ENCODE measurements around the gene INPP4B. TPM values are rescaled to one million over a fixed set of nuclear protein-coding genes. Genes with fewer than 3 reads are reported as not detected.

INPP4B gene
- total and polyA plus RNA-seq, 2 donors (not counting 1 experiment from before 2014, with no cell fraction given): 0.03 TPM; not detected in 1

DNA sequence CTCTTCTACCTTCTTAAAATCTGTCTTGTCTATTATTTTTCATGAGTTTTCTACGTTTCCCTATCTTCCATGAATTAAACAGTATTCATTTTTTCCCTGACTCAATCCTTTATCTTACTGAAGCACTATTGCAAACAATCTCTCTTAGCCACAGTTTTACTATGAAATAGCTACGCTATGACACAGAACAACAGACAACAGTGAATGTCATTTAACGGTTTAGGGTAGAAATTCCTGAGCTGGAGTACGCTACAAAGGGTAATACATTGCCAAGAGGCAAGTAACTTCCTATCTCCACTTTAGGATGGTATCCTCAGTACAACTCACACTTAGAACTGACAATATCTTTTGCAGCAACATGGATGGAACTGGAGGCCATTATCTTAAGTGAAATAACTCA, 552.6 kb downstream of the INPP4B start:
- Histone ChIP-seq H3K9me3 (ENCODE audit: control extremely low read depth in 1 of 3, control insufficient read depth in 2 of 3, insufficient read depth in 1 of 3, low read length in 2 of 3) (peaks cover 0 to 3% (median 0%) of the 10 kb centered on the region in 3 donors), H3K79me2 (ENCODE audit: control insufficient read depth, insufficient read depth, low read length) (no peaks in the 10 kb centered on the region), H3K36me3 (replicated peaks in 1 of 2; ENCODE audit: control extremely low read depth in 1 of 2, control insufficient read depth in 1 of 2, extremely low read depth in 1 of 2, insufficient read depth in 2 of 2, low read length in 1 of 2) (no peaks in the 10 kb centered on the region), H3K27ac (ENCODE audit: low read length in 2 of 2) (no peak overlapping the region), H3K4me3 (ENCODE audit: control extremely low read depth in 1 of 5, extremely low read depth in 1 of 5, insufficient read depth in 1 of 5, low read depth in 2 of 5, low read length in 4 of 5) (no peak overlapping the region), H3K27me3 (replicated peaks in 1 of 4; ENCODE audit: control extremely low read depth in 1 of 4, control insufficient read depth in 3 of 4, insufficient read depth in 4 of 4, low read length in 3 of 4) (no peaks in the 10 kb centered on the region), H3K9ac (ENCODE audit: low read length) (no peak overlapping the region), H4K20me1 (ENCODE audit: control insufficient read depth, insufficient read depth, low read length, poor library complexity, severe bottlenecking) (no peaks in the 10 kb centered on the region), H3K4me2 (replicated peaks; ENCODE audit: low read depth, low read length, poor library complexity, severe bottlenecking) (no peak overlapping the region), H2AFZ (ENCODE audit: insufficient read depth, low read depth, low read length, poor library complexity, severe bottlenecking) (no peak overlapping the region), H3K4me1 (ENCODE audit: control insufficient read depth in 2 of 2, insufficient read depth in 2 of 2, low read length in 2 of 2) (no peaks in the 10 kb centered on the region)
- no peak overlapping the region for H3K4me3 Mint-ChIP-seq
- WGBS (ENCODE audit: insufficient coverage): no CpG with 5 or more reads among the region's 4 CpGs
- DNase-seq (no peak), ATAC-seq (ENCODE audit: low read depth) (no peak)
- ChIA-PET CTCF (no interaction called here), POLR2A (no interaction called here)
- intact Hi-C loops (cut with micrococcal nuclease): no loop called here
- peaks cover 2% of the 10 kb centered on the region for H3K9me3 Mint-ChIP-seq (ENCODE audit: insufficient read depth)
- no peaks in the 10 kb centered on the region for H3K27me3 Mint-ChIP-seq
- no peak for TF ChIP-seq CTCF (IDR thresholded peaks at IDR 0.05)
- no peak for TF ChIP-seq EZH2 (IDR thresholded peaks at IDR 0.05; ENCODE audit: borderline replicate concordance, insufficient read depth, low read depth, low read length, poor library complexity, severe bottlenecking)
- H3K27ac Mint-ChIP-seq: no peak overlapping the region
- H3K4me1 Mint-ChIP-seq: no peaks in the 10 kb centered on the region

DNA sequence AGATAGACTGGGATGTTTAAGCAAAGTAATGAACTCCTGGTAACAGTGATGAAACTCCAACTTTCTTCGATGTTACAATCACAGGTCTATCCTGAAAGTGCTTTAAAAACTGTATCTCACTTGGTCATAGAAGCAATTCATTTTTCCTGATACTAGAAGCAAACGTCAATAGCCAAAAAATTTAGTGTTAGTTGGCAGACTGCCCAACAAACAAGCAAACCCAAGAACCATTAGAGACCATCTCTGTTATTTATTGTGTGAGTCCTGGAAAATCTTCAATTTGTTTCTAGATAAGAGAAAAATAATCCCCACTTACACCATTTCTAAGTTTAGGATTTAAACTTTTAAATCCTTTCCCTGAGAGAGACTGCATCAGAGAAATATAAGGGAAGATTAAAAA, 553.9 kb downstream of the INPP4B start:
- Histone ChIP-seq H3K27me3 (replicated peaks in 1 of 4; ENCODE audit: control extremely low read depth in 1 of 4, control insufficient read depth in 3 of 4, insufficient read depth in 4 of 4, low read length in 3 of 4) (no peaks in the 10 kb centered on the region), H3K36me3 (replicated peaks in 1 of 2; ENCODE audit: control extremely low read depth in 1 of 2, control insufficient read depth in 1 of 2, extremely low read depth in 1 of 2, insufficient read depth in 2 of 2, low read length in 1 of 2) (no peaks in the 10 kb centered on the region), H3K79me2 (ENCODE audit: control insufficient read depth, insufficient read depth, low read length) (no peaks in the 10 kb centered on the region), H3K4me2 (replicated peaks; ENCODE audit: low read depth, low read length, poor library complexity, severe bottlenecking) (no peak overlapping the region), H4K20me1 (ENCODE audit: control insufficient read depth, insufficient read depth, low read length, poor library complexity, severe bottlenecking) (no peaks in the 10 kb centered on the region), H3K27ac (ENCODE audit: low read length in 2 of 2) (no peak overlapping the region), H3K4me1 (ENCODE audit: control insufficient read depth in 2 of 2, insufficient read depth in 2 of 2, low read length in 2 of 2) (no peaks in the 10 kb centered on the region), H3K4me3 (ENCODE audit: control extremely low read depth in 1 of 5, extremely low read depth in 1 of 5, insufficient read depth in 1 of 5, low read depth in 2 of 5, low read length in 4 of 5) (no peak overlapping the region), H3K9ac (ENCODE audit: low read length) (no peak overlapping the region), H3K9me3 (ENCODE audit: control extremely low read depth in 1 of 3, control insufficient read depth in 2 of 3, insufficient read depth in 1 of 3, low read length in 2 of 3) (peaks cover 0 to 3% (median 0%) of the 10 kb centered on the region in 3 donors), H2AFZ (ENCODE audit: insufficient read depth, low read depth, low read length, poor library complexity, severe bottlenecking) (no peak overlapping the region)
- Mint-ChIP-seq H3K27ac (no peak overlapping the region), H3K9me3 (ENCODE audit: insufficient read depth) (peaks cover 2% of the 10 kb centered on the region), H3K4me1 (no peaks in the 10 kb centered on the region), H3K4me3 (no peak overlapping the region), H3K27me3 (no peaks in the 10 kb centered on the region)
- CTCF ChIA-PET: no interaction called here
- TF ChIP-seq CTCF (IDR thresholded peaks at IDR 0.05) (no peak), EZH2 (IDR thresholded peaks at IDR 0.05; ENCODE audit: borderline replicate concordance, insufficient read depth, low read depth, low read length, poor library complexity, severe bottlenecking) (no peak)
- DNase-seq: no peak
- WGBS (ENCODE audit: insufficient coverage): no CpG with 5 or more reads among the region's 2 CpGs
- POLR2A ChIA-PET: no interaction called here
- ATAC-seq (ENCODE audit: low read depth): no peak
- intact Hi-C loops (cut with micrococcal nuclease): no loop called here

All from B cell (primary cell).